Dermis microvascular lymphatic vessel endothelial cell (primary cell): ENCODE results near the gene DNM3. TPM values are rescaled to one million over a fixed set of nuclear protein-coding genes. Genes with fewer than 3 reads are reported as not detected.

Experiments used
- DNase-seq, 2 donors: peaks; one replicate each; pipeline versions ENCODE4 v3.0.0 to v3.0.0-alpha.2; 2010; ENCODE audit warnings: low read depth in 2 of 2
- total RNA-seq: library from RNA; depleted of rRNA; stranded (reverse); fragments of >200 nt; gene quantifications from 2 replicates; pipeline ENCODE4 v1.2.1, GENCODE V29; 2014

DNM3 gene
- total RNA-seq, 1 donor from 2014 or later: 0.51 TPM

DNA sequence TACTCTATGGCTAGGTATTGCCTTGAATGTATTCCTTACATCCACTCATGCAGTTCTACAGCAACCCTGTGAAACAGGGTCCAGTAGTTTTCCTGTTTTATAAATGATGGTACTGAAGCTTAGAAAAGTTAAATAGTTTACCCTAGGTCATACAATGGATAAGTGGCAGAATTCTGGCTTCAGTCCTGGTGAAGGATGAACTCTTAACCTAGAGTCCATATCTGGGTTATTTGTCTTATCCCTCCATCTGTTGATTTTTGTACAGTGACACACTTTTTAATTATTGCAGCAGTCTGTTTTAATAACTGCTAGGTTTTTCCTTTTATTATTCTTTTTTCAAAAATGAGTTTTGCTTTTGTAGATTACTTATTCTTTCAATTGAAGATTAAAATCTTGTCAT is 263.9 kb downstream of the DNM3 start:
- peak in 1 of 2 donors; percentile 7 for DNase-seq

DNA sequence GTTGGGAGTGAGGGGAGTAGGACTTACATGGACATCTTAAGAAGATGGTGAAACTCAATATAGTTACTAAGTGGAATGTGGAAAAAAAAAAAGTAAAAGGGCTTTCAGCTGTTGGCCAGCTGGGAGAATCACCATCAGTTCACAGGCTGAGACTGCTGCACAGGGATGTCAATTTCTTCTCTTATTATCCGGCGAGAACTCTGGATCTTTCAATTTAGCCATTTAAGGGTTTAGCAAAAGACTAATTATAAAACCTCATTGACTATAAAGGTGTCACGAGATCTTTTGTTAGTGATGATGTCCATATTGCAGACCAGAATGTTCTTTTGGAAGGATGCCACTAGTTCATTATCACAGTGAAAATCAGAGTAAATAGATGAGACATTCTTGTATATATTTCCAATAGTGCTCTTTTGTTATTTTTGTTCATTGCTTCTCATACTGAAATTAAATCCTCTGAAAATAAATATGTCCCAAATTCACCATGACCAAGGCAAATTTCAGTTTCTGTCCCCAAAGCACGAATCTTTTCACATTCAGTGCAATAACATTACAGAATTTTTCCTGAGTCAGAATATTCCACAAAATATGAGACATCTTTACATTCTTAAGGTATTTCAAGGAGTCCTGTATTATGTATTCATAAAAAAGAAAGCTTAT is 266.1 kb downstream of the DNM3 start:
- no peak for DNase-seq

- peak in 1 of 2 donors; percentile 23 for DNase-seq
These were observed 267.0 kb downstream of the DNM3 start for GRCh38 chr1:172108161-172108893.

DNA sequence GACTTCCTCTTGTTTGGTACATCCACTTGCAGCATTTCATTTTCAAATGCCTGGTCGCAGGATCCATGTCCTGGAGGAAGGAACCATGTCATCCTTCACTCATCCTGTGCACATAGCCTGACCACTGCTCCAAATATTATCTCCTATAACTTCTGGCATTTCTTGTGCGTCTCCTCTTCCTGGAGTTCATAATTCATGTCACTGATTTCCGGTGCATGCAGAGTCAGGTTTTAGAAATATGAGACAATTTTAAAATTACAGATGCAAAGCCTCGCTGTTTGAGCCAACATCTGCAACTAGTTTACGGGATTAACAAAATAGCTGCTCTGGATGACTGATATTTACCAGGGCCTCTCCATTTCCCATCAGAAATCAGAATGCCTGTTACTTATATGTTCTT is 268.1 kb downstream of the DNM3 start:
- DNase-seq: peak; percentile 76 to 89

- no peak for DNase-seq
These were observed 271.3 kb downstream of the DNM3 start for GRCh38 chr1:172112576-172112975.

DNA sequence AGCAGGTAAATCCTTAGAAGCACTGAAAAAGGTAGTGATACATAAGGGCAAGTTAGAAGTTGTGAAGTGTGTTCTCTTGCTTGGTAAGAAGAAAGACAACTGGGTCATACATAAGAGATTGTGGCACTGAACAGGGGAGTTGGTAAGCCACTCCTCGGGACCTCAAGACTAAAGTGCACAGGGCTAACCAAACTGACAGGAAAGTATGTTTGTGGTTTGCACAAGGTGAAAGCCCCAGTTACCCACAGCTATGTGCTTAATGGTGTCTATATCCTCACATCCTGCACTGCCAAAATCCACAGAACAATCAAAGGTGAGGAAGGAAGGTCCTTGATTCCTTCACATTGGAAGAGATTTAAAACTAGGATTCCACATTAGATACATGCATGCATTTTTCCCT is 276.5 kb downstream of the DNM3 start:
- no peak for DNase-seq

DNA sequence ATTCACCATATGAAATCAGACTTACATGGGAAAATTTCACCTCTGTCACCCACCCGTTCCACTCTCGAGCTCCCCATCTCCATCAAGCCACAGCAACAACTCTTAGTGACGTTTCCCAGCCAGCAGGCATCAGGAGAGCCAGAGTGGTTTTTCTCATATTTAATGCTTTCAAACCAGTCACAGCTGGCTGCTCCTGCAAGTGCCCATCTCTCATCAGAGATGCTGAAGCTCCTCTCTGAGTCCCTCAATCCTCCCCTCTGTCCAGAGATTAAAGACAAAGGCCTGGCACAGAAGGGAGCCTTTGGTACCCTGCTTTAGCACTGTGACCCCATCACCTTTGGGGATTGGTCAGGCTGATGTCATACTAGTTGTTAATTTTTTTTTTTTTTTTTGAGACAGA is 277.3 kb downstream of the DNM3 start:
- no peak for DNase-seq

- no peak for DNase-seq
These were observed 277.9 kb downstream of the DNM3 start for GRCh38 chr1:172119184-172119583.

GRCh38 chr1:172120381-172120780 is 279.1 kb downstream of the DNM3 start:
- no peak for DNase-seq

DNA sequence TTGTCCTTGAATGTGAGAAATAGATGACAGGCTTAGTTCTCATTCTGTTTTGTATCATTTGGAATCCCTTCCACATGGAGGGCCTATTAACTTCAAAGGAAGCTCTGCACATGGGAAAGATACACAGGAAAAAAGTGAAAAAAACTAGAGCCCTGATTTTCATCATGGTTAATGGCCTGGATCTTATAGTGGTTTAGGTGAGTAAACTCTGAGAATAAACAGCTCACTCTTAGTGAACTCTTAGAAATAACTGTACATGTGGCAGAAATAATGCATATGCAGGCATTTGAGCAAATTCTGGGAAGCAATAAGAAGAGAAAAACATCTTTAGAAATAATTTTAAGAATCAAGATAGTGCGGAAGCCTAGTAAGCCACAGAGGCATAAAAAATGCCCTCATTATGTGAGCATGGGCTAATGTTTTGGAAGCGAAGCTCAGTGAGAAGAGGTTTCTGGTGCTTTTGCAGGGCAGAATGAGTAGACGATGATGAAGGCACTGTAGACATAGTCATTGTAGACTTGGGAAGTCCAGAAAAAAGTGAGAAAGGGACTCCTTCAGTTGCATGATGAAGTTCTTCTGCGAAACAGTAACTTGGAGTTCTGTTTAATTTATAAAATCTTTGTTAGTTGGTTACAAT is 279.9 kb downstream of the DNM3 start:
- DNase-seq: no peak

DNA sequence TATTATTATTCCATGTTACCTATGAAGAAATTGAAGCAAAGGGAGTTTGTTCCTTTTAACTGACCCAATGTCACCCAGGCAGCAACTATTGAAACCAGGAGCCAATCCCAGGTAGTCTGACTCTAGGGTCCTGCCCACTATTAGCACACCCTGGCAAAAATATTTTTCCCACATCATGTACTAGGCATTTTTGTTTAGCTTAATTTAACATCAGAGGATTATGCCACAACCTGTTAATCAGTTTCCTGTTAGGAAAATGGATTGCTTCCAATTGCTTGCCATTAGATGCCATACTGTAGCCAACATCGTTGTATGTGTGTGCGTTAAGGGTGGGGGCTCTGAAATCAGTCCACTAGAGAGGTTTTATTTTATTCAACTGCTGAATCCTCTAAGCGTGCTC is 281.1 kb downstream of the DNM3 start:
- no peak for DNase-seq

DNA sequence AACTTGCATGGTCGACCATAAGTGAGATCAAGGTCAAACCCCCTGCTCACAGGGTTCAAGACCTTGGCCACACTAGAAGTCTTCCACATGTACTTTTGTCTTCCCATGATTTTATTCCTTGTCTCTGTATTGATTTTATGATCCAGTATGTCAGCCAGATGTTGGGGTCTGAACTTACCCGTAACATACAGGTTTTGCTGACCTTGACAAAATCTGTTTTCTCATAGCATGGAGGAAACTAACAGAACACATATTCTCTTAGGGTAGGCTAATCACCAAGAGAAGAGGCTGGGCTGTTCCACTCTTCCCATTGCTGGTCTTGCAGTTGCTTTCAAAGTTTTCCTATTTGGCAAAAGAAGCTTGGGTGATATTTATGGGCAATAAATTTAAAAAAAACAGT is 284.0 kb downstream of the DNM3 start:
- no peak for DNase-seq

GRCh38 chr1:172125812-172126430 is 284.6 kb downstream of the DNM3 start:
- no peak for DNase-seq

DNA sequence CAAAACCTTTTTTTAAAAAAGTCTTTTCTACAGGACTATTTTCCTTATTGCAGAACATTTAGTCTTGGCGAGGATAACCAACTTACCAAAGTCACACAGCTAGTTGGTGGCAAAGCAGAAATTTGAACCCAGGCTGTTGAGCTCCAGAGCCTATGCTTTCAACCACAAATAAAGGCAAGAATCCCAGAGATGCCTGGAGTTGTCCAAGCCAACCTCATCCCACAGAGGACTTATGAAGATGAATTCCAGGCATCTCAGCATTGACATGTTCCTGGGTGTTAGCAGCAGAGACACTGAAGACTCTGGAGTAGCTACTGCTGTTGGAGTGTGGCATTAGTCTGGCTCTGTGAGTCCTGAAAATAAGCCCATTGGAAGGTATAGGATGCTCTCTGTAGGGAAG is 291.5 kb downstream of the DNM3 start:
- no peak for DNase-seq

GRCh38 chr1:172134087-172134731 is 292.9 kb downstream of the DNM3 start:
- DNase-seq: no peak

DNA sequence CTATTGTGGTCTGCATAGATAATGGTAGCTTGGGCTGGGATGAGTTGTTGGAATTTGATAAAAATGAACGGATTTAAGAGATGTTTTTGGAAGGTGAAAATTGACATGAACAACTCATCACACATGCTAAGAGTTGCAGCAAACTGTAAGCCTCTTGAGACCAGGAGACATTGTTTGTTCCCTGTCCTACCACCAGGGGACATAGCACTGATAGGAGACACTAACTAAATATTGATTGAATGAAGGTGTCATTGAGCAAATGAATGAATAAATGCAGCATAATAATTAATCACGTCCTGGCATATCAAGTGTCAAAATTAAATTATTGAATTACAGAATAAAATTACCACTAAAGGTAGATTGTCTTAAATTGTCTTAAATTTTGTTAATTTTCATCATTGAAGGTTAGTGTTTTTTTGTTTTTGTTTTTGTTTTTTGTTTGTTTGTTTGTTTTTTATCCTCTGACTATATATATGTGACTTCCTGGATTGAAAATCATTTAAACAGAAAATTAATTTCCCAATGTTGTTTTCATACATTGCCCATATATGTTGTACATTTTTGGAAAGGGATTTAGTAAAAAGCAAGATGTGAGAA is 293.9 kb downstream of the DNM3 start:
- peak in 1 of 2 donors; percentile 31 for DNase-seq

DNA sequence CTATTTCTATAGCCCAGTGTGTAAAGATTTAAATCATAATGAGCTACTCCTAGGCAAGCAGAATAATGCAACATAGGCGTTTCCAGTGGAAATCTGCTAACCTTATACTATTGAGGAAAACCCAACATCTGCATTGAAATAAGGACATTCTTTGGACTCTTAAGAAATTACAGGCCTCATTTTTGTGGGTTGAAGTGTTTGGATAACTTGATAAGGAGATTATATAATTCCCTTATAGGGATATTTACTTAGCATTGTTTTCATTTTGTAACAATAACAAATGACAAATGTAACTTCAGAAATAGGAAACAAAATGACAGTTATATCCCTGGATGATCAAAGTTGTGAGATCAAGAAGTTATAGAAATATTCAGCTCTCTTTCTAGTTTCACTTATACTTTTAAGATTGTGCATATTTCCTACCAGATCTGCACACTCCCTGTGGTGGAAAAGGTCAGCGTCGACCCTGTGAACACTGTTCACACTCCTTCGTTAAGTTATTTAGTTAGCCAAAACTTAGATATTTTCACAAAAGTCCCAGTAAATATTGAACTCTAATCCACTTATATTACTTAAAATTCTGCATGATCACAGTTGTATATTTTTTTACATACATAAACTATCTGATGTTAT is 294.8 kb downstream of the DNM3 start:
- DNase-seq: no peak

DNA sequence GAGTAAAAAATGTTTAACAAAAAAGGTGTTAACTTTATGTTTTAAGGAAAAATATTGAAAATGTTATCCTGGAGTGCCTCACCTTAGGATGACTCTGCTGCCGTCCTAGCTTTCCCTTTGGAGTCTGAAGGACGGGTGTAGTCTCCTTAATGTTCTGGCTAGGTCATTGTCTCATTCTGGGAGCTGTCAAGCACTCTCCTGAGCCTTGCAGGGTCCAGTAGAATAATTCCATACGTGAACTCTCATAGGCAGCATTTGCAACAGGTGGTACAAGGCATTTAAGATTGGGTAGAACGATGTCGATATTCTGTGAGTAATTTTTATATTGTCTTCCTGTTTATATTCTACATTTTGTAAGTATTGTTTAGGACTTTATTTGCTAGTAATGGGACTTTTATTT is 295.6 kb downstream of the DNM3 start:
- DNase-seq: no peak

GRCh38 chr1:172137703-172138454 is 296.6 kb downstream of the DNM3 start:
- DNase-seq: no peak

- no peak for DNase-seq
These were observed 297.3 kb downstream of the DNM3 start for GRCh38 chr1:172138634-172139033.
